GM12878 (cell line): ENCODE data around the gene DIS3L2. TPM values are rescaled to one million over a fixed set of nuclear protein-coding genes. Genes with fewer than 3 reads are reported as not detected.

Experiments used
- ATAC-seq: fragments of 200-7000 bp; cut with Tn5 transposase; 3 replicates; pipeline ENCODE4 v1.9.1; 2020; ENCODE audit warnings: mild to moderate bottlenecking, moderate library complexity
- BruUV-seq: library from RNA; stranded (reverse); fragments of 400-500 nt; replicated peaks from 2 replicates; lab custom pipeline; 2021; lab: Mats Ljungman, UMichigan
- CTCF ChIA-PET: fragments of 300-600 bp; sonication (Branson Sonifier 250); formaldehyde crosslinking; extraction: SDS; loops from one replicate; lab custom pipeline; 2021; ENCODE audit warnings: inconsistent platforms; lab: Yijun Ruan, JAX
- POLR2A ChIA-PET: fragments of 350-600 bp; formaldehyde crosslinking; extraction: SDS; loops from one replicate; lab custom pipeline; 2021; ENCODE audit warnings: inconsistent platforms; lab: Charles Lee
- RAD21 ChIA-PET: fragments of 300-600 bp; sonication (Branson Sonifier 250); formaldehyde crosslinking; loops from one replicate; lab custom pipeline; 2023; ENCODE audit warnings: antibody characterized with exemption; ENCODE audit not compliant: unreplicated experiment; lab: Charles Lee
- SMC1A ChIA-PET: fragments of 300-600 bp; sonication (Branson Sonifier 250); formaldehyde crosslinking; loops from one replicate; lab custom pipeline; 2023; ENCODE audit not compliant: unreplicated experiment, uncharacterized antibody; lab: Charles Lee
- DNase-seq: peaks from one replicate; pipeline ENCODE4 v3.0.0-alpha.2; 2011; ENCODE audit warnings: low read depth, low spot score
- FAIRE-seq: peaks from 3 replicates; lab custom pipeline; 2011; peaks lifted over from hg19 to GRCh38; lab: Jason Lieb, UNC
- H2AFZ ChIP-seq: 2 replicates; pipeline ENCODE4 v1.6.0; 2011; ENCODE audit warnings: low read depth, low read length, control low read depth; ENCODE audit not compliant: control insufficient read depth
- H3K27ac ChIP-seq: 2 replicates; pipeline ENCODE4 v1.5.1; 2011; ENCODE audit warnings: control low read depth; ENCODE audit not compliant: control insufficient read depth, insufficient read depth
- H3K27me3 ChIP-seq, 2 experiments: replicated peaks in 1 of 2; 2 replicates each; pipeline versions ENCODE4 v1.6.0 to v1.6.1; 2011; ENCODE audit warnings: low read length in 1 of 2; ENCODE audit not compliant: control insufficient read depth in 2 of 2, insufficient read depth in 2 of 2
- H3K36me3 ChIP-seq, 2 experiments: 2 replicates each; pipeline ENCODE4 v1.5.1; 2011; ENCODE audit warnings: low read length in 1 of 2; ENCODE audit not compliant: control insufficient read depth in 2 of 2, insufficient read depth in 2 of 2
- H3K4me1 ChIP-seq: 2 replicates; pipeline ENCODE4 v1.6.1; 2011; ENCODE audit warnings: mild to moderate bottlenecking, low read length, moderate library complexity, mixed read lengths; ENCODE audit not compliant: control insufficient read depth, insufficient read depth
- H3K4me2 ChIP-seq: 2 replicates; pipeline ENCODE4 v1.6.0; 2011; ENCODE audit warnings: control low read depth; ENCODE audit not compliant: control insufficient read depth, insufficient read depth
- H3K4me3 ChIP-seq: fragments of 200-600 bp; sonication (generic); 2 replicates; pipeline ENCODE4 v1.5.1; 2016
- H3K79me2 ChIP-seq: 2 replicates; pipeline ENCODE4 v1.6.0; 2011; ENCODE audit warnings: low read length; ENCODE audit not compliant: control insufficient read depth, insufficient read depth
- H3K9ac ChIP-seq: 2 replicates; pipeline ENCODE4 v1.8.0; 2011; ENCODE audit warnings: low read length, control low read depth, mixed read lengths; ENCODE audit not compliant: control insufficient read depth, insufficient read depth
- H3K9me3 ChIP-seq: replicated peaks from 3 replicates; pipeline ENCODE4 v1.5.1; 2011; ENCODE audit warnings: mild to moderate bottlenecking, low read length; ENCODE audit not compliant: control insufficient read depth, insufficient read depth
- H4K20me1 ChIP-seq: 2 replicates; pipeline ENCODE4 v1.6.0; 2011; ENCODE audit not compliant: control insufficient read depth, insufficient read depth
- ATF2 ChIP-seq: IDR thresholded peaks from 2 replicates; pipeline ENCODE4 v1.6.1; 2012; ENCODE audit warnings: low read length, inconsistent platforms
- BHLHE40 ChIP-seq, 2 experiments: fragments of 450-650 bp in 1 of 2; IDR thresholded peaks; 2 replicates each; pipeline ENCODE4 v1.6.1; 2011 to 2017; ENCODE audit warnings: low read depth in 2 of 2, borderline replicate concordance in 1 of 2, improper control_type of control experiment in 1 of 2, low read length in 1 of 2, mild to moderate bottlenecking in 1 of 2
- CEBPB ChIP-seq, 2 experiments: fragments of 150-350 bp in 1 of 2; IDR thresholded peaks; 2 replicates each; pipeline ENCODE4 v1.6.1; 2012 to 2014; ENCODE audit warnings: low read depth in 2 of 2, low read length in 2 of 2, borderline replicate concordance in 1 of 2, inconsistent platforms in 1 of 2
- GATAD2B ChIP-seq: fragments of 450-650 bp; conservative IDR thresholded peaks from 2 replicates; pipeline ENCODE4 v1.6.1; 2017; ENCODE audit warnings: low read depth, mild to moderate bottlenecking, moderate library complexity
- MTA3 ChIP-seq: IDR thresholded peaks from 2 replicates; pipeline ENCODE4 v1.6.1; 2012; ENCODE audit warnings: low read length, inconsistent platforms, borderline replicate concordance
- MXI1 ChIP-seq: fragments of 150-350 bp; IDR thresholded peaks from 2 replicates; pipeline ENCODE4 v1.6.1; 2011; ENCODE audit warnings: low read depth, mild to moderate bottlenecking, inconsistent platforms, low read length, improper control_type of control experiment
- MYC ChIP-seq: IDR thresholded peaks from 2 replicates; pipeline ENCODE4 v1.6.1; 2011; ENCODE audit warnings: mild to moderate bottlenecking, low read length, moderate library complexity, inconsistent platforms; ENCODE audit not compliant: insufficient read depth, insufficient replicate concordance, insufficient read length, severe bottlenecking
- PML ChIP-seq: IDR thresholded peaks from 2 replicates; pipeline ENCODE4 v1.6.1; 2012; ENCODE audit warnings: low read length, inconsistent platforms
- POLR2AphosphoS2 ChIP-seq: IDR thresholded peaks from 2 replicates; pipeline ENCODE4 v1.6.1; 2011; ENCODE audit warnings: low read depth, mild to moderate bottlenecking, low read length, improper control_type of control experiment, moderate library complexity
- RFX5 ChIP-seq: IDR thresholded peaks from 2 replicates; pipeline ENCODE4 v1.6.1; 2011; ENCODE audit warnings: low read depth, low read length, improper control_type of control experiment
- SUZ12 ChIP-seq: fragments of 200-600 bp; sonication (generic); IDR thresholded peaks from one replicate; pipeline ENCODE4 v1.6.1; 2018; ENCODE audit warnings: antibody characterized with exemption, mild to moderate bottlenecking; ENCODE audit not compliant: unreplicated experiment
- TCF3 ChIP-seq: IDR thresholded peaks from 2 replicates; pipeline ENCODE4 v1.6.1; 2012; ENCODE audit warnings: low read depth, mild to moderate bottlenecking, low read length, borderline replicate concordance; ENCODE audit not compliant: insufficient read depth
- WRNIP1 ChIP-seq: IDR thresholded peaks from 2 replicates; pipeline ENCODE4 v1.6.1; 2011; ENCODE audit warnings: low read depth, low read length, improper control_type of control experiment, borderline replicate concordance
- ZNF274 ChIP-seq: IDR thresholded peaks from one replicate; pipeline ENCODE4 v1.8.0; 2011; ENCODE audit not compliant: insufficient read length, insufficient read depth
- WGBS: methylation state at CpG from one replicate; pipeline ENCODE4 v1.1.6; 2016; ENCODE audit warnings: low lambda C conversion rate; ENCODE audit not compliant: insufficient replicate concordance, insufficient coverage; ENCODE audit errors: missing lambda C conversion rate; 5-methylcytosine and 5-hydroxymethylcytosine counted together
- in situ Hi-C: fragments of 300-500 bp; cut with MboI; formaldehyde crosslinking; loops from 9 replicates; pipeline ENCODE4 v1.14.3; 2018; ENCODE audit warnings: mixed read lengths
- intact Hi-C: fragments of 100-400 bp; cut with micrococcal nuclease; formaldehyde crosslinking; loops from one replicate; pipeline ENCODE4 v1.14.2; 2022; ENCODE audit not compliant: unreplicated experiment
- polyA plus RNA-seq, 11 experiments: library from polyadenylated mRNA; depleted of rRNA in 4 of 11; unstranded in 6 of 11; stranded (reverse) in 5 of 11; fragments of >200 nt; fragmentation: Nextera tagmentation in 4 of 11; fragmentation: Illumina TruSeq in 1 of 11; extraction: Ambion mirVana in 4 of 11; extraction: Trizol in 1 of 11; gene quantifications; 1 replicate in 1 of 11; 2 replicates in 10 of 11; pipeline versions ENCODE4 v1.2.1 to v1.2.3, GENCODE V29; 2011 to 2016; ENCODE audit warnings: inconsistent platforms in 2 of 11, missing spikeins in 2 of 11, low read depth in 1 of 11
- total RNA-seq, 4 experiments: library from RNA; depleted of rRNA in 3 of 4; stranded (reverse); fragments of >200 nt in 3 of 4; fragmentation: Illumina TruSeq in 1 of 4; extraction: Trizol in 1 of 4; gene quantifications; 2 replicates each; pipeline versions ENCODE4 v1.2.1 to v1.2.3, GENCODE V29; 2013 to 2021
- TF ChIP-seq, protein P1 (sequence below): fragments of 450-650 bp; conservative IDR thresholded peaks from 2 replicates; pipeline ENCODE4 v1.6.1; 2017; ENCODE audit warnings: mild to moderate bottlenecking, moderate library complexity
- TF ChIP-seq, protein P2 (sequence below): IDR thresholded peaks from 2 replicates; pipeline ENCODE4 v1.6.1; 2011; ENCODE audit warnings: borderline replicate concordance, low read depth, mild to moderate bottlenecking, moderate library complexity, low read length; ENCODE audit not compliant: insufficient read depth, poor library complexity, severe bottlenecking

Gene DIS3L2
- total and polyA plus RNA-seq, 10 of the 15 experiments (the other 5 are each of a cell fraction or from before 2014, with no cell fraction given) = 3.5 to 27.1 (median 16.0) TPM

DNA sequence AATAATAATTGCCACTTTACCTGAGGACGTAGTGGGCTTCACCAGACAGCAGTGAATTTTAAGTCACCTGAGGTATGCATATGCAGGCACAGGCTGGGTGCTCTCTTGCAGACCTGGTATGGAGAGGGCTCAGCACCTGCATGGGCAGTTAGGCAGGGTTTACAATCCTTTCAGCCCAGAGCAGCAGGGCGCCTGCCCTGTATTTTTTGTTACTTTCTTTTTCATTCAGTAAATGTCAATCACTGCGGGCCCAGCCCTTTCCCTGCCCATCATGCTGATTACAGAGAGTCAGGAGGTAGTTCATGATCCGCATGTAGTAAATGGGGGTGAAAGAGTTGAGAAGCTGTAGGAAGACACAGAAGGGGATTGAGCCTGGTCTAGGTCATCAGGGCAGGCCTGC is 270.0 kb downstream of the DIS3L2 start:
- TF ChIP-seq BHLHE40 (IDR thresholded peaks at IDR 0.05; ENCODE audit: borderline replicate concordance in 1 of 2, low read depth in 2 of 2, low read length in 1 of 2) (no peak), GATAD2B (no peak), PML (no peak), WRNIP1 (no peak), POLR2AphosphoS2 (no peak), SUZ12 (no peak), ZNF274 (no peak), MYC (no peak), ATF2 (no peak), MTA3 (no peak), CEBPB (IDR thresholded peaks at IDR 0.05; ENCODE audit: borderline replicate concordance in 1 of 2, low read depth in 2 of 2, low read length in 2 of 2) (no peak), MXI1 (no peak), RFX5 (no peak), TCF3 (no peak)
- TF ChIP-seq, protein P1, sequence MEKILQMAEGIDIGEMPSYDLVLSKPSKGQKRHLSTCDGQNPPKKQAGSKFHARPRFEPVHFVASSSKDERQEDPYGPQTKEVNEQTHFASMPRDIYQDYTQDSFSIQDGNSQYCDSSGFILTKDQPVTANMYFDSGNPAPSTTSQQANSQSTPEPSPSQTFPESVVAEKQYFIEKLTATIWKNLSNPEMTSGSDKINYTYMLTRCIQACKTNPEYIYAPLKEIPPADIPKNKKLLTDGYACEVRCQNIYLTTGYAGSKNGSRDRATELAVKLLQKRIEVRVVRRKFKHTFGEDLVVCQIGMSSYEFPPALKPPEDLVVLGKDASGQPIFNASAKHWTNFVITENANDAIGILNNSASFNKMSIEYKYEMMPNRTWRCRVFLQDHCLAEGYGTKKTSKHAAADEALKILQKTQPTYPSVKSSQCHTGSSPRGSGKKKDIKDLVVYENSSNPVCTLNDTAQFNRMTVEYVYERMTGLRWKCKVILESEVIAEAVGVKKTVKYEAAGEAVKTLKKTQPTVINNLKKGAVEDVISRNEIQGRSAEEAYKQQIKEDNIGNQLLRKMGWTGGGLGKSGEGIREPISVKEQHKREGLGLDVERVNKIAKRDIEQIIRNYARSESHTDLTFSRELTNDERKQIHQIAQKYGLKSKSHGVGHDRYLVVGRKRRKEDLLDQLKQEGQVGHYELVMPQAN = no peak
- TF ChIP-seq, protein P2, sequence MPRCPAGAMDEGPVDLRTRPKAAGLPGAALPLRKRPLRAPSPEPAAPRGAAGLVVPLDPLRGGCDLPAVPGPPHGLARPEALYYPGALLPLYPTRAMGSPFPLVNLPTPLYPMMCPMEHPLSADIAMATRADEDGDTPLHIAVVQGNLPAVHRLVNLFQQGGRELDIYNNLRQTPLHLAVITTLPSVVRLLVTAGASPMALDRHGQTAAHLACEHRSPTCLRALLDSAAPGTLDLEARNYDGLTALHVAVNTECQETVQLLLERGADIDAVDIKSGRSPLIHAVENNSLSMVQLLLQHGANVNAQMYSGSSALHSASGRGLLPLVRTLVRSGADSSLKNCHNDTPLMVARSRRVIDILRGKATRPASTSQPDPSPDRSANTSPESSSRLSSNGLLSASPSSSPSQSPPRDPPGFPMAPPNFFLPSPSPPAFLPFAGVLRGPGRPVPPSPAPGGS = no peak
- FAIRE-seq = no peak
- no peaks in the 10 kb centered on the region for H3K36me3 ChIP-seq
- H3K27ac ChIP-seq = no peak overlapping the region
- BruUV-seq = no TSS peak
- in situ Hi-C loops (no loop called here), intact Hi-C loops (no loop called here)
- H3K4me3 ChIP-seq = no peak overlapping the region
- no peaks in the 10 kb centered on the region for H3K9me3 ChIP-seq
- SMC1A ChIA-PET = interaction anchor here (0.6 to 1.2 kb wide), 4 partner anchors 9 to 130 kb away, joined by 3 read pairs; no protein-coding TSS in a partner anchor
- POLR2A ChIA-PET = no interaction called here
- CTCF ChIA-PET = interaction anchor here (0.7 to 3.3 kb wide), 8 partner anchors 8 to 330 kb away, joined by 3 to 15 read pairs (median 5); no protein-coding TSS in a partner anchor
- H3K4me1 ChIP-seq = peaks cover 11% of the 10 kb centered on the region
- H3K4me2 ChIP-seq = no peak overlapping the region
- ATAC-seq = no peak
- 96% methylated on average over 4 of the region's 4 CpGs for WGBS
- no peak for DNase-seq
- H4K20me1 ChIP-seq = no peaks in the 10 kb centered on the region
- RAD21 ChIA-PET = interaction anchor here (1.0 kb wide), 2 partner anchors 9 to 70 kb away, joined by 3 to 5 read pairs; no protein-coding TSS in a partner anchor
- H3K9ac ChIP-seq = no peak overlapping the region
- no peaks in the 10 kb centered on the region for H3K79me2 ChIP-seq
- no peaks in the 10 kb centered on the region for H3K27me3 ChIP-seq
- no peak overlapping the region for H2AFZ ChIP-seq
